KBM-7 (cell line): ENCODE data around the gene LCN2.
"Not testable (repeated sequence)": the region's sequence is repeated elsewhere in the genome, so short reads cannot be mapped to it uniquely, and the experiment has no call there.

Source experiments
- DNase-seq: peaks from one replicate; pipeline ENCODE4 v3.0.0-alpha.2; 2015
- in situ Hi-C: fragments of 300-500 bp; cut with MboI; formaldehyde crosslinking; loops from 2 replicates; pipeline ENCODE4 v1.14.3; 2020; ENCODE audit warnings: low sequenced_read_pairs, low pct_unique_long_range_greater_than_20kb, mixed read lengths

LCN2 gene

GRCh38 chr9:128161215-128161902 is 12.1 kb downstream of the LCN2 start:
- in situ Hi-C loops: no loop called here
- no peak for DNase-seq

GRCh38 chr9:128162215-128163026 is 13.2 kb downstream of the LCN2 start:
- in situ Hi-C loops: no loop called here
- DNase-seq: no peak

- in situ Hi-C loops: no loop called here
These were observed 13.8 kb downstream of the LCN2 start for GRCh38 chr9:128163027-128163515.

GRCh38 chr9:128163523-128164306 is 14.5 kb downstream of the LCN2 start:
- no peak for DNase-seq
- in situ Hi-C loops: no loop called here

More at GRCh38 chr9:128163027-128163515, 13.8 kb downstream of the LCN2 start:
- DNase-seq: no peak

- no peak for DNase-seq
- in situ Hi-C loops: no loop called here
These were observed 15.1 kb downstream of the LCN2 start for GRCh38 chr9:128164307-128164885.

- in situ Hi-C loops: no loop called here
- no peak for DNase-seq
These were observed 16.9 kb downstream of the LCN2 start for GRCh38 chr9:128166169-128166568.

GRCh38 chr9:128167209-128167608 is 18.0 kb downstream of the LCN2 start:
- no peak for DNase-seq
- in situ Hi-C loops: no loop called here

- in situ Hi-C loops: no loop called here
- no peak for DNase-seq
These were observed 19.6 kb downstream of the LCN2 start for GRCh38 chr9:128168731-128169308.

- DNase-seq: no peak
- in situ Hi-C loops: no loop called here
These were observed 20.2 kb downstream of the LCN2 start for GRCh38 chr9:128169492-128169891.

- no peak for DNase-seq
- in situ Hi-C loops: no loop called here
These were observed 20.7 kb downstream of the LCN2 start for GRCh38 chr9:128169925-128170324.

GRCh38 chr9:128174062-128174461 is 24.8 kb downstream of the LCN2 start:
- in situ Hi-C loops: no loop called here
- no peak for DNase-seq

GRCh38 chr9:128175102-128175563 is 25.9 kb downstream of the LCN2 start:
- in situ Hi-C loops: no loop called here
- no peak for DNase-seq

GRCh38 chr9:128175726-128176125 is 26.5 kb downstream of the LCN2 start:
- in situ Hi-C loops: no loop called here
- DNase-seq: no peak

GRCh38 chr9:128178806-128179431 is 29.7 kb downstream of the LCN2 start:
- DNase-seq: no peak
- in situ Hi-C loops: no loop called here

- in situ Hi-C loops: no loop called here
- DNase-seq: no peak
These were observed 30.7 kb downstream of the LCN2 start for GRCh38 chr9:128180001-128180400.

- in situ Hi-C loops: no loop called here
- DNase-seq: no peak
These were observed 31.2 kb downstream of the LCN2 start for GRCh38 chr9:128180447-128180846.

- in situ Hi-C loops, DNase-seq: not testable (repeated sequence)
These were observed 32.2 kb downstream of the LCN2 start for GRCh38 chr9:128181480-128181879.

- in situ Hi-C loops: no loop called here
- DNase-seq: no peak
These were observed 33.8 kb downstream of the LCN2 start for GRCh38 chr9:128182893-128183588.
